ENCODE measurements around the gene BARX2. TPM values are rescaled to one million over a fixed set of nuclear protein-coding genes. Genes with fewer than 3 reads are reported as not detected.

The BARX2 gene
- total RNA-seq, 1 experiment from 2014 or later = 0.12 TPM

DNA sequence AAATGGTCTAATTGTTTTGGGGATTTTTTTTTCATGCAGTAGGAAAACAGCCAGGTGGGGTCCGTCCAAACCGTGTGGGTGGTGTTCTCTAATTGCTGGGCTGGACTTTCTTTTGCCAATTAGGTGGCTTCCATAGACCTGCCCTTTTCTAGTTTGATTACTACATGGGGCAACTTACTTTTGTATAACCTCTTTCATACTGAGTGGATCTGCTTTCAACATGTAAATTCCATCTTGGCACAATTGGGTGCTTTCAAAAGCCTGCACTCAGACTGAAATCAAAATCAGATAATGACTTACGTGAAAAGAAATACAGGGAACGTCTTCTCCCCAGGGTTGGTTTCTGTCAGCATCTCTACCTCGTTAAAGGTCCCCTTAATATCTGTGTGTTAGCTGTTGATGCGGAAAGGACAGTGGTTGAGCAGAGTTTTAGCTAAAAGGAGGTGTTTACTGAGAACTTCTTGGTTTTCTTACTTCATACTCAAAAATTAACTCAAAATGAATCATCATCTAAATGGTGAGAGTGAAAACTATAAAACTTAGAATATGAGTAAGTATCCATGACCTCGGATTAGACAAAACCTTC, 72.1 kb downstream of the BARX2 start:
- Histone ChIP-seq H4K20me1 (ENCODE audit: insufficient read depth) (no peaks in the 10 kb centered on the region), H3K36me3 (ENCODE audit: control insufficient read depth in 1 of 2, insufficient read depth in 2 of 2, low read length in 2 of 2) (no peaks in the 10 kb centered on the region), H3K4me3 (replicated peaks in 1 of 2; ENCODE audit: low read depth in 1 of 2, low read length in 2 of 2) (no peak overlapping the region), H3K79me2 (ENCODE audit: insufficient read depth, low read length) (no peaks in the 10 kb centered on the region), H3K9me3 (ENCODE audit: control insufficient read depth in 1 of 2, insufficient read depth in 1 of 2, low read depth in 1 of 2, low read length in 2 of 2) (no peaks in the 10 kb centered on the region), H3K27me3 (ENCODE audit: insufficient read depth, low read length) (no peaks in the 10 kb centered on the region; the same call in 1 of the 2 replicates), H3K4me1 (ENCODE audit: control insufficient read depth in 1 of 2, insufficient read depth in 2 of 2, low read length in 2 of 2) (no peaks in the 10 kb centered on the region), H3K9ac (ENCODE audit: low read length) (no peak overlapping the region), H3K27ac (ENCODE audit: low read depth, low read length) (no peak overlapping the region), H3K4me2 (ENCODE audit: low read length) (no peak overlapping the region), H2AFZ (ENCODE audit: low read depth, low read length, poor library complexity, severe bottlenecking) (no peak overlapping the region), H3K9me2 (ENCODE audit: insufficient read depth) (no peaks in the 10 kb centered on the region)
- BruUV-seq (replicated peaks) = no TSS peak
- no peak for ATAC-seq
- TF ChIP-seq POLR2A (IDR thresholded peaks at IDR 0.05; ENCODE audit: borderline replicate concordance, extremely low read depth, insufficient read depth, insufficient read length) = no peak
- TF ChIP-seq FOSL1 (IDR thresholded peaks at IDR 0.05; ENCODE audit: low read depth) = no peak
- TF ChIP-seq CBX3 (IDR thresholded peaks at IDR 0.05; ENCODE audit: low read depth) = no peak
- TF ChIP-seq, protein P1, sequence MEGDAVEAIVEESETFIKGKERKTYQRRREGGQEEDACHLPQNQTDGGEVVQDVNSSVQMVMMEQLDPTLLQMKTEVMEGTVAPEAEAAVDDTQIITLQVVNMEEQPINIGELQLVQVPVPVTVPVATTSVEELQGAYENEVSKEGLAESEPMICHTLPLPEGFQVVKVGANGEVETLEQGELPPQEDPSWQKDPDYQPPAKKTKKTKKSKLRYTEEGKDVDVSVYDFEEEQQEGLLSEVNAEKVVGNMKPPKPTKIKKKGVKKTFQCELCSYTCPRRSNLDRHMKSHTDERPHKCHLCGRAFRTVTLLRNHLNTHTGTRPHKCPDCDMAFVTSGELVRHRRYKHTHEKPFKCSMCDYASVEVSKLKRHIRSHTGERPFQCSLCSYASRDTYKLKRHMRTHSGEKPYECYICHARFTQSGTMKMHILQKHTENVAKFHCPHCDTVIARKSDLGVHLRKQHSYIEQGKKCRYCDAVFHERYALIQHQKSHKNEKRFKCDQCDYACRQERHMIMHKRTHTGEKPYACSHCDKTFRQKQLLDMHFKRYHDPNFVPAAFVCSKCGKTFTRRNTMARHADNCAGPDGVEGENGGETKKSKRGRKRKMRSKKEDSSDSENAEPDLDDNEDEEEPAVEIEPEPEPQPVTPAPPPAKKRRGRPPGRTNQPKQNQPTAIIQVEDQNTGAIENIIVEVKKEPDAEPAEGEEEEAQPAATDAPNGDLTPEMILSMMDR (IDR thresholded peaks at IDR 0.05 in 2 of 3, conservative IDR thresholded peaks at IDR 0.05 in 1 of 3; ENCODE audit: borderline replicate concordance in 1 of 3, insufficient read depth in 1 of 3, low read depth in 2 of 3, low read length in 2 of 3) = no peak
- no peak for TF ChIP-seq CEBPB (IDR thresholded peaks at IDR 0.05; ENCODE audit: low read depth)
- TF ChIP-seq JUND (IDR thresholded peaks at IDR 0.05) = no peak
- TF ChIP-seq, protein P2, sequence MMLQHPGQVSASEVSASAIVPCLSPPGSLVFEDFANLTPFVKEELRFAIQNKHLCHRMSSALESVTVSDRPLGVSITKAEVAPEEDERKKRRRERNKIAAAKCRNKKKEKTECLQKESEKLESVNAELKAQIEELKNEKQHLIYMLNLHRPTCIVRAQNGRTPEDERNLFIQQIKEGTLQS (IDR thresholded peaks at IDR 0.05) = no peak
- no peak for TF ChIP-seq ZNF274 (IDR thresholded peaks at IDR 0.05; ENCODE audit: low read depth, low read length)
- no peak for TF ChIP-seq SRF (IDR thresholded peaks at IDR 0.05; ENCODE audit: low read depth)
- no peak for TF ChIP-seq SIN3A (IDR thresholded peaks at IDR 0.05; ENCODE audit: low read depth)
- TF ChIP-seq ELF1 (IDR thresholded peaks at IDR 0.05; ENCODE audit: borderline replicate concordance, low read depth) = no peak
- TF ChIP-seq EGR1 (IDR thresholded peaks at IDR 0.05; ENCODE audit: low read depth) = no peak
- RAD21 ChIA-PET (ENCODE audit: low non-redundant PET in 1 of 2, low total read pairs in 2 of 2, uncharacterized antibody in 2 of 2, unreplicated experiment in 2 of 2) = no interaction called here
- CTCF ChIA-PET = no interaction called here
- POLR2A ChIA-PET = no interaction called here
- intact Hi-C loops (cut with micrococcal nuclease) = no loop called here
- no peak for DNase-seq (ENCODE audit: low read depth, low spot score)
